ENCODE results near the gene LTBP1.
"Not testable (repeated sequence)": the region's sequence is repeated elsewhere in the genome, so short reads cannot be mapped to it uniquely, and the experiment has no call there.

The LTBP1 gene

DNA sequence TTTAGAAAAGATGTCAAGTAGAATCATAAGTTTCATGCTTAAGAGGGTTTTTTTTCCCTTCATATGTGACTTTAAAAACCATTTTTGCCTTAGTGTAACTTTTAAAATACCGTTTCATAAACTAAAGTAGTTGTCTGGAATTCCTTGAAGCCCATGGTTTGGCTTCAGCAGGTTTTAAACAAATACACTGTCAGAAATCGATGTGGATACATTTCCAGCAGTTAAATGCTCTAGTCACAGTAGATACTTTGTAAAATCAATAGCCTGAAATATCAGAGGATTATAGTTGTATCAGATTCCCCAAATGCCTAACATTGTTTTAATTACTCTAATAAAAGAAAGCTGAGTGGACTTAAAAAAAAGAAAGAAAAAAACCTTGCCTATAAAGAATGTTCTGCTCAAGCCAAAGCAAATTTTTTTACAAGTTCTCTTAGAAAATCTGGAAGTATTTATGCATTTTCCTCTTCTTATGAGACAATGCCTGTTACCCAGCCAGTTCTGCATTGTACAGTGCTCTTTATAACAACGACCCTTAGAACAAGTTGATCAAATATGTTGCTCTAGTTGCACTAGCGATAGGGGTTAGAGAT lies 260.5 kb downstream of the LTBP1 start:
- no peak for DNase-seq

DNA sequence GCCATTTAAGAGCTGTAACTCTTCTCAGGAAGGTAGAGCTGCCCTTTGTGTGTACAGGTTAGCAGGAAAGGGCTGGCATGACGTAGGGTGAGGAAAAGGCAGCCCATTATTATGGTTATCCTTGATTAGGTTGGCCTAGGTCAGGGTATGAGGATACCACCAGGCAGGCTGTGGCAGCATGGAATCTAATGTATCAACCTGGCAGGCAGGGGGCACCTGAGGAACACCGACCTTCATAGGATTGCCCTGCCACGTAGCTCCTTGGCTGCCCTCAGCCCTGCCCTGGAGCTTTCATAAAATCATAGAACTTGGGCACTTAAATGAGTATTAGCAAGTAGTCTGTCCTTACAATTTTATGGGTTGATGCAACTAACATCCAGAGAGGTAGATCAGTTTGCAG lies 261.6 kb downstream of the LTBP1 start:
- DNase-seq: no peak

DNA sequence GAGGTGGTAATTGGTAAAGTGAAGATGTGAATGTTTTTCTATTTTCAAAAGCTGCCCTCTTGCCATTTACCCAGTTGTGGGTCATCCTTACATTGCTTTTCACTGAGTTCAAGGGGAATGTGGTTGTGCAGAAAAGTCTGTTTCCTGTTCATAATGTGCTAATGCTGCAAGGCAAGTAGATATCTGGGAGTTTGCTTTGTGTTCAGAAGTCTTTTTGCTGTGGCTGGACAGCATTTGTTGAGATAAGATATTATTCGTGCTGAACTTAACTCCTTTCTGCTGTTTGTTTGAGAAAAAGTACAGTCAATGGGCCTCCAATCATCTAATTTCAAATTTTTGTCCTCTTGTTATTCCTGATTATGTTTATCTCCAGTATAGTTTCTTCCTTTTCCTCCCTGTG lies 263.2 kb downstream of the LTBP1 start:
- no peak for DNase-seq

DNA sequence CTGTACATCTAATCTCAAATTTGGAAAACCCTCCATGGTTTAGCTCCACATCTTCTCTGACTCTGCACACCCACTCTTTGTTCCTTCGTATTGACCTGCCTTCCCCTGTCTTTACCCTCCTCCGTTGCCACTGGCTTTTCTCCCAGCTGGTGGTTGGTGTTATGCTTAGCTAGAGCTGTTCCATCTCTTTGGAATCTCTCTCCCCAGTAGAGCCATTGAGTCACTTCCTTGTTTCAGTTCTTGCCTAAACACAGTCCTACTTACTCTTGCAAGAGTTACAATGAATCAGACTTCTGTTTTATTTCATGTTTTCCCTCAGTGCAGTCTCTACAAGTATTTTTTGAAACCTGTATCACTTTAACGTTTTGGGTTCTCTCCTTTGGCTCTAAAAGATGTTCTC lies 263.9 kb downstream of the LTBP1 start:
- DNase-seq: no peak

DNA sequence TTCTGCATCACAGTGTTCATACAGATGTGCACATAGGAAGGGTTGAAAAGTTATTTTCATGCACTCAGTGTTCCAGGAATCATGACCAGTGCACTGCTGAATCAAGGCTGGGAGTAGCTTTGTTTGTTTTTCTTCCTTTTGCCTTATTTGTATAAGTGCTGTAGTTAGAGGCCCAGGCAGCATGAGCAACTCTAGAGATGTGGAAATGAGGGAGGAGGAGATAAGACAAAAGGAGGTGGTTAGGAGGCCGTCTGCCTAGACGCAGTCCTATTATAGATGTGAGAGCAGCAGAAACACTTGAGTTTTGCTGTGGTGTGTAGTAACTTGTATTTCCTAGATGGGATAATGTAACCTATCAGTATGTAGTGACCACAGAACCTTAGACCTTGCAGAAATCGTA lies 265.4 kb downstream of the LTBP1 start:
- DNase-seq: no peak

DNA sequence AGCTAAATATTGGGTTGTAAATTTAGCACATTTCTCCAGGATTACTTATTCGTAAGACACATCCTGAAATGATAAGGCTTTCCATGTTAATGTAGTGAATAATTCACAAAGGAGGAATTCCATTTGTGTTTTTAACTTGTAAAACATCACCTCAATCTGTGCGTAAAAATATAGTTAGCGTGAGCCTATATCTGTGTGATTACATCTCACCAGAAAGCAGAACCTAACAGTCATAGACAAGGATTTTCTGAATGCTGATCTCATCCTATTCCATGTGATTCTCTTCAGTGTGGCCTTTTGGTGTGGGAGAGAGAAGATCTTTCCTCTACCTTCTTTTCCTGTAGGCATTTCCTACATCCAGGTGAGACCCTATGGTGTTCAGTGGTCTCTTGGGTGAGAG lies 266.5 kb downstream of the LTBP1 start:
- no peak for DNase-seq

DNA sequence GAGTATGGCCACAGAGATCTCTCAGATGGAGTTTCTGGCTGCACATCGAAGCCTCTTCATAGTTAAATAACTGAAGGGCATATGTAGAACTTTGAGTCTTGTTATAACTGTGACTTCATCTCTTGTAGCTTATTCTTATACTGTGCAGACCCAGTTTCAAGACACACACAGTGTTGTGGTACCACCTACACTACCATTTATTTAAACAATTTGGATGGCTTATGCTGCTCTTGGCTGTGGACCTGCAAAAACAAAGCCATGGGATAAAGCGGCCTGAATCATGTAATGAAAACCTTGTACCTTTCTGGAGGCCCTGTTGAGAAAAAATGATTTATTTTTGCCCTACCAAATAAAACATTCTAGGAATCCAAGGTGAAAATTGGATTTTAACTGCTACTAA lies 266.9 kb downstream of the LTBP1 start:
- no peak for DNase-seq

DNA sequence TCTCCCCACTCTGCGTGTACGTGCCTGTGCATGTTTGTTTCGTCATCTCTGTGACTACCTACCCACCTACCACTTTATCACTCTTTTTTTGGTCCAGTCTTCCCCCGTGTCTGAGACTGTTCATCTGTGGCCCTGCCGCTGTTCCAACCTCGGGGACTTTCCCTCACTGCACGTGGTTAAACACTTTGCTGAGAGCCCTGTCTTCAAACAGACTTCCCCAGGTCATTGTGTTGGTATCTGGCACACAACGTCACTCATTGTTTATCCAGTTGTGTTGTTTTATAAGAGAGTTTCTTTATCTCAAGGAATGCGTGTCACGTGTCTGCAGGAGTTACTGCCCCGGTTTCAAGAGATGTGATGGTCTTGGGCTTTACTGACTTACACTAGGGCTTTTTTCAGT lies 267.7 kb downstream of the LTBP1 start:
- DNase-seq: no peak

DNA sequence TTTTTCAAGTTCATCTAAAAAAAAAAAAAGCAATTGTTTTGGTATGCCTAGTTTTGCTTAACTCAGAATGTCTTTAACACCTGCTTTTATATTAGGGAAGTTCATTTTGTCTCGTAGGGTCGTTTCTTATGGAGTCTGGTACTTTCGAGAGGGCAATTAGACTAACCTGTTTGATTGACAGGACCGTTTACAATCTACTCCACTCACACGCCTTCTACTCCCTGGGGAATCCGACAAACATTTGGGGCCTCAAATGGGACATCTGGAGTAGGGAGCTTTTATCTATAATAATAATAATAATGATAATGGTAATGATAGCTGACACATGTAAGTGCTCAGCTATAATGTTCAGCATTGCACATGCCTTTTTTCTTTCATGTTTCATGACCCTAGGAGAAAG lies 268.1 kb downstream of the LTBP1 start:
- DNase-seq: no peak

DNA sequence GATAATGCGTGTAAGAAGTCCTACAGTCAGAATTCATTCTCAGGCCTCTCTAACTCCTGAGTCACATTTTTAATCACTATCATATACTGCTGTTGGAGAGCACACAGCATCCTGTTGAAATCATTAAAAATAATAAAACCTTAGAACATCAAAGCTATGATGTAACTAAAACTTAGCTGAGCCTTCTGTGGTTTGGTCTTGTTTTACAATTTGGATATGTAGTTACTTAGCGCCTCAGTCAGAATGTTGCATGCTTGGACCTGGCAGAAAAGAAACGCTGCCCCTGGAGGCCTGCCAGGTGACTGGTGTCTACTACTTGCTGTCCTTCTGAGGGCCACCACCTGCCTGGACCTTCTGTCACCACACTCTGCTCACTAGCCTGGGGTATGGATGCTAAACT lies 268.5 kb downstream of the LTBP1 start:
- DNase-seq: no peak

DNA sequence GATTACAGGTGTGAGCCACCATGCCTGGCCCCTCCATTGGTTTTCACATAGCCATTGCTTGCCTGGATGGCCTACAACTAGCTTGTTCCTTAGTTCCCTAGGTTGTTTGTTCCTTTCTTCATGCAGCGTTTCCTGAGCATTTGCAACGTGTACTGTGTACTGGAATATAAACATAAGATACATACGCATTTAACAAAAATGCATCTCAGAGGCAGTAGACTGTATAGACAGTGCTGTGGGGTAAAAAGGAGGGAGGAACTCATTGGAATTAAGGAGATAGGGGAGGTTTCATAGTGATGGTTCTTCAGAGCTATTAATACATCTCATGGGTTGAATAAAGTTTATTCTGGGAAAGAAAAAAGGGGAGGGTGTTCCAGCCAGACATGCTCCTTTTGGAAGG lies 269.2 kb downstream of the LTBP1 start:
- no peak for DNase-seq

DNA sequence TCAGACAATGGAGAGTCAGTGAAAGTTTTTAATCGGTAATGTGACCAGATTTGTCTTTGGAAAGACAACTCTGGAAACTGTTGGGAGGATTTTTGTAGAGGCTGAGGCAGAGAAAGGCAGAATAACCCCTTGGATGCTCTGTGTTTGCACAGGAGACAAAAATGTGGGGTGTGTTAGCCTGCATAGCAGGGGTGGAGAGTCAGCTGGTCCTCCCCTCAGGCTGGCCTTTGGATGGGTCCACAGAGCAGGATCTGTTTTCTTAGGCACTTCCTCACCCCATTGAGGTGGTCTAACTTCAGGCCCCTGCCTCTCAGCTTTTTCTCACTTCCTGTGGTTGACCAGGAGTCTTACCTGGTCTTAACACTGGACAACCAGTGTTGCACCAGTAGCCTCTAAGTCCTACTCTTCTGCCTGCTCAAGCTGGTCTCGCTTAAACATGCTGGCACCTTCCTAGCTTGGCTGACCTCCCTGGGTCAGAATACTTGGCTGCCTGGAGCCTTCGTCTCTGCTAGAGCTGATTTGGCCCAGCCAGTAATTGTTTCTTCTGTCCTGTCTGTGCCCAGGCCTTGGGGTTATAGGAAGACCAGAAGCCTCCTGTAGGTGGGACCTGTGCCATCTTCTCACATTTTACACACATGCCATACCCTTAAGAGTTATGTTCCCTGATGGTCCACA lies 269.9 kb downstream of the LTBP1 start:
- DNase-seq: no peak

DNA sequence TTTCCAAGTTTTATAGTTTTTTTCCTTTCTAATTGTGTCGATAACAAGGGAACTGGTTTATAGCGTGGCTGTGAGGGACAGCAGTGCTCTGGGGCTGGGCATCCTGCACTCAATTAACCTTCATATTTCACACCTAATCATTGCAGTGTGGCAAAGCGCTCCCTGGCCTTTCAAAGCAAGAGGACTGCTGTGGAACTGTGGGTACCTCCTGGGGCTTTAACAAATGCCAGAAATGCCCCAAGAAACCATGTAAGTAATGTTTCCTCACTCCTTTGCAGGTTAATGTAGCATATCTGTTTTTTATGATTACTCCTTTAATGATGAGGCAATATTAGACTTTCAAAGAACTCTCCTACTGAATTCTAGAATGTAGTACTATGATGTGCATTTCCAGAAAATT lies 270.7 kb downstream of the LTBP1 start:
- no peak for DNase-seq

DNA sequence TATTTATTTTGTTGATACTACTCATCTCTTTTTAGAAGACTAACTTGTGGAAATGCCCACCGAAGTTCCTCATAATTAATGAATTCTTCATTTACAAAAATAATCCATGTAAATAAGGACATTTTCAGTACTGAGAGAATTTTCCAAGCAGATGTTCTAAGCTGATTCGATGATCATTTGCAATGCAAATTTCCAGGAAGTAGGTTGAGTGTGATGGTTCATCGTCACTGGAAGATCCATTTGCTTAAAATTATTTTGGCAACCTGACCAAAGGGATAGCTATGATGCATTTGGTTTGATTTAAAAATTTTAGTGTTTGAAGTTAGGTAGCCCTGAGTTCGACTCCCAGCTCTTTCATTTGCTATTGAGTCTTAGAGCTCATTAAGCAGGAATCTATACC lies 272.4 kb downstream of the LTBP1 start:
- DNase-seq: no peak

DNA sequence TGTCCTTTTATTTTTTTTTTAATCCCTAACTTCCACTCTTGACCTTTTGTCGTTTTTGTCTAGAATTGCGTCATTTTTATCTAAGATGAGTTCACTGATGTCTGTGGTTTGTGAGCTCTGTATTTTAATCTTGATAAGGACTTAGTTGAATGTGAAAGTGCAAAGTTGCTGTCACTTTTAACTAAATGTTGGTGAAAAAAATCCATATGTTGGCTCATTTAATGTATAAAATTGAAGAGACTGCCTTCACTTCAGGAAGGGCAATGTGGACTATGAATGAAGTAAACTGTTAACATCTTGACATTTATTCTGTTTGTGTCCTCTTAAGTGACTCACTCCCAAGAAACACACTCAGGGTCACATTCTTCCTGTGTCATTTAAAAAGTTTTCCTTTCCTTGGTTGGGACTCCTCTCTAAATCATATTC lies 273.1 kb downstream of the LTBP1 start:
- DNase-seq: no peak

DNA sequence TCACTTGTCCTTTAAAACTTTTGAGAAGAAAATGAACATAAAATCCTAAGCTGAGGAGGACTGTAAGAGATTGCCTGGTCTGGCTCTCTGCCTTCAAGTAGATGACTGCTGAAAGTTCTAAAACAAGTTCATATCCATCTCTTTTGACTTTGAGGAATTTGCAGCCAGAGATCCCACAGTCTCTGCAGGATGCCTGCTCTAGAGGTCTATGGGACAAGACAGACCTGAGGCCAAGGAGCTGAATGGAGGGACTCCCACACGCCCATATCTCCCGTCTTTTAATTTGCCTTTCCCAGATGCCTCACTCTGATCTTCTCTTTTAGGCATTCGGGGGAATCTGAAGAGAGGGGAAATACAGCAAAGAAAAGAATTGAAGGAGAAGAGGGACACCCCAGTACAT lies 273.8 kb downstream of the LTBP1 start:
- no peak for DNase-seq

DNA sequence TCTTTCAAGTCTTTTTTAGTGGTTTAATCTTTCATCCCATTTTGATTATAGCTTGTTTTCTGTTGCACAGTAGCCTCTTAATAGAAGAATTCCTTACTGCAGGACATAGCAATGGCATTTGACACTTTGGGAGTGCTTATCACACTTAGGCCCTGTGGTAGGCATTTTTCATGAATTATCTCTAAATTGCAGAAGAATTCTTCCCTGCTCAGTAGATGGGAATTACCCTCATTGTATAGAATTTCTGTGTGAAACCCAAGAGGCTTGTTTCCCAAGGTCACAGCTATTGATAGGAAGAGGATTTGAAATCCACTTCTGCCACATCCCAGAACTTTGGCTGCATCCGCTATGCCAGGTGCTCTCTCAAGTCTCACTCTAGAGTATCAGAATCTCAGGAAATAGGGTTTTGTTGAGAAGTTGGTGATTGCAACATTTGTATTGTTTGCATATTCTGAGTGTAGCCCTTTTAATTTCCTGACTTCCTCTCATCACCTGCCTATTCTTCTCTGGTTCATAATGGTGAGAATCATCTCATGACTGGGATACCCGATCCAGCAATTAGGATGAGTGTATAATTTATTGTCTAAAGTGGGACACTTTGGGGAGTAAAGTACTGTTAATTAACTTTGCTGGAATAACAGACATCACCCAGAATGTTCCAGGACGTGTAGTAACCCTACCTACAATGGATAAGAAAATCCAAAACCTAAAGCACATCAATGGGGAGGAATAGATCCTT lies 274.5 kb downstream of the LTBP1 start:
- no peak for DNase-seq

DNA sequence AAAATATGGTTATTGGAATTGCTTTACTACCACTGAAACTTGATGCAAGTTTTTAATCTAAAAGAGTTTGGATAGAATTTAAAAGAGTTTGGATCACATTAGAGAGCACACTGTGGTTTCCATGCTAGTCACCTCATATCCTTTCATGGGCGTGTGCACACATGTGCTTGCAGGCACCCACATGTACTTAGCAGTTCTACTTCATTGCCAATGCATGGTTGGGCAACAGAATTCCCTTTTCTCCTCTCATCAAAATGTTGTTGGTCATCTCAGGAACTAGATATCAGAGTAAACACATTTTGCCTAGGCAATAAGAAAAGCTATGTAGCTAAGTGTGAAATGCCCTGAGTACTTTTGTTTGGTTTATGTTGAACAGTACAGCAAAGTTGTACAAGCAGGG lies 275.6 kb downstream of the LTBP1 start:
- no peak for DNase-seq

DNA sequence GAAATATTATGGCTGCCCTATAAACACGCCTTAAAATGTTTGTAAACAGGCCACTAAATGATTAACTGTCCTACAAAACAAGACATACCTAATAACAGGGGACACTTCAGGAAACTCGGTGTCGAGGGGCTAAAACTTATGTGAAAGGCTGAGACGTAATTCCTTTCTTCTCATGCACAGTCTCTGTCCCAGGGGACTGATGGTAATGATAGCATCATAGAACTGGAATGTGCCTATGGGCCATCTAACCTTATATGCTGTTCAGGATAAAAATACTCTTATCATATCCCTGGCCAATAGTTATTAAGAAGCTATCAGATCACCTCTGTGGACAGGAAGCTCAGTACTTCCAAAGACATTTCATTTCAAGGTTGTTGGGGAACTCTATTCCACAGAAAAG lies 277.1 kb downstream of the LTBP1 start:
- no peak for DNase-seq

DNA sequence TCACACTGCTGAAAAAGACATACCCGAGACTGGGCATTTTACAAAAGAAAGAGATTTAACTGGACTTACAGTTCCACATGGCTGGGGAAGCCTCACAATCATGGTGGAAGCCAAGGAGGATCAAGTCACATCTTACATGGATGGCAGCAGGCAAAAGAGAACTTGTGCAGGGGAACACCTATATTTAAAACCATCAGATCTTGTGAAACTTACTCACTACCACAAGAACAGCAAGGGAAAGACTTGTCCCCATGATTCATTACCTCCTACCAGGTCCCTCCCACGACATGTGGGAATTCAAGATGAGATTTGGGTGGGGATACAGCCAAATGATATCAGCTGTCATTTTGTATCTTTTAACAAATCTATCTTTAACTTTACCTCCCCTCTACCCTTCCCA lies 278.6 kb downstream of the LTBP1 start:
- DNase-seq: no peak

DNA sequence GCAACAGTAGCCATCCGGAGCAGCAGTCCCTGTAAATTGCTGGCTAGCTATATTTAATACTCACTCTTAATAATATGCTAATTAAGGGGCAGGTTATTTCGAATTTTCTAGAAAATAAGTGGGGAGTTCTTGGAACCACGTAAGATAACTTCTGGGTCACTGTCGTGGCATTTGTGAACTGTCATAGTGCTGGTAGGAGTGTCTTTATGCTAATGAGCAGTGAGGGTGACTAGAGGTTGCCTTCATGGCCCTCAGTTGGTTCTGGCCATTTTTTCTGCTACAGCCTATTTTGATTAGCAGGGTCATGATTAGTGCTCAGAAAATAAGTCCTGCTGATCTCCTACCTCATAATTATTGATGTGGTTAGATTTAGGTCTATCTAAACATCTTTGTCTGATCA lies 279.8 kb downstream of the LTBP1 start:
- DNase-seq: no peak

DNA sequence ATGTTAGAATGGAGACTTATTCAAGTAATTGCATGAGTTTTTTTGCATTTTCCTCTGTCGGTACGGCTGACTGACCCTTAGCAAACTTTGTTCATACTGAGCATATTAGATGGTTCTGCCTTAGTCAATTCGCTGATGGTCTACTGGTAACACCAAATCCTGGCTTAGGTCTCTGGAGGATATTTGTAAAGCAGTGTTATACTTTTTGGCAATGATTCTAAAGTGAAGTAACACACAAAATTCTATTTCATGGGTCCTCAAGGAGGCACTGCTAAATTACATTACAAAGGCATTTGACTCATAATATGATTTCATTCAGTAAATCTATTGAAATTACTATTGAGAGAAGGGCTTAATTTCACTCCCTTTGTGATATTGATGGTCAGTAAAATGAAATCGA lies 282.9 kb downstream of the LTBP1 start:
- no peak for DNase-seq

DNA sequence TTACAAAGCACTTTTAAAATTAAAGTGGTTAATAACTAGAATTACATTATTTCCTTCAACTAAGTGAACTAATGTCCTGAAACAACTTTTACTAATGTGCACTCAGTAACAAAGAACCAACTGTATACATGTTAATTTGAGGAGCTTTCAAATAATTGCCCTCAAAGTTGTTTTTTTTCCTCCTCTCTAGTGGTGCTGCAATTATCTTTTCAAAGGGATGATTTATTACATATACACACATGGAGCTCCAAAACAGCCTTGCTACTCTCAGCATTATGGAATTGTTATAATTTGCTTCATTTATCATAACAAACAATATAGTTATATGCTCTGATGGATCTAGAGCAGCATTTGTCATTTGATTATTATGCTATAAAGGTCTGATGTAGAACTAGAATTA lies 283.4 kb downstream of the LTBP1 start:
- no peak for DNase-seq

DNA sequence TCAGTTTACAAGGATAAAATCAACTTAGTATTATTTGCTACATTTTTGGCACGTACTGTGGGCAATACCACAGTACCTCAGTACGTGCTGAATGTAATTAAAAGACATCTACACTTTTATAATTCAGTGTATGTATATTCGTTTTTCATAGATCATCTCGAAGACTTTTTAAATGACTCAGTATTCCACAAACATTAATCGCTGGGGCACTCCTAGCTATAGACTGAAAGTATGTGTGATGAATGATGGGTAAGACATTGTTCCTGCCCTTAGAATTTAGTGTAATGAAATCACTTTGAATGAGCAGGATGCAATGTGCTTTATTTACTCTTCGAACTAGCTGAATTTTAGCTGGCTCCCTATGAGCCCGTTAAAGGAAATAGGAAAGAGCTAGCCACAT lies 284.1 kb downstream of the LTBP1 start:
- no peak for DNase-seq

DNA sequence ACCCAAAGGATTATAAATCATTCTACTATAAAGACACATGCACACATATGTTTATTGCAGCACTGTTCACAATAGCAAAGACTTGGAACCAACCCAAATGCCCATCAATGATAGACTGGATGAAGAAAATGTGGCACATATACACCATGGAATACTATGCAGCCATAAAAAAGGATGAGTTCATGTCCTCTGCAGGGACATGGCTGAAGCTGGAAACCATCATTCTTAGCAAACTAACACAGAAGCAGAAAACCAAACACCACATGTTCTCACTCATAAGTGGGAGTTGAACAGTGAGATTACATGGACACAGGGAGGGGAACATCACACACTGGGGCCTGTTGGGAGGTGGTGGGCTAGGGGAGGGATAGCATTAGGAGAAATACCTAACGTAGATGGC lies 288.8 kb downstream of the LTBP1 start:
- DNase-seq: not testable (repeated sequence)

Measured in SIG-M5 (cell line).